A549 (cell line): Measurements from ENCODE around the gene RORC. TPM values are rescaled to one million over a fixed set of nuclear protein-coding genes. Genes with fewer than 3 reads are reported as not detected.
A peak's percentile ranks its signal among the peaks of the same experiment; 100 is the strongest.

Experiments
- ATAC-seq, 2 experiments: fragments of 200-7000 bp in 1 of 2; fragments of >200 bp in 1 of 2; cut with Nextera tagmentation in 1 of 2; cut with Tn5 transposase in 1 of 2; 3 replicates each; pipeline versions ENCODE4 v1.8.0 to v1.9.1; 2018 to 2020; ENCODE audit warnings: mild to moderate bottlenecking in 1 of 2, moderate library complexity in 1 of 2
- CTCF ChIA-PET: fragments of 300-600 bp; sonication (Branson Sonifier 250); formaldehyde crosslinking; extraction: SDS; loops from one replicate; lab custom pipeline; 2021; ENCODE audit warnings: antibody characterized with exemption, inconsistent platforms; lab: Yijun Ruan, JAX
- POLR2A ChIA-PET: fragments of 350-600 bp; formaldehyde crosslinking; extraction: SDS; loops from one replicate; lab custom pipeline; 2021; ENCODE audit warnings: antibody characterized with exemption, inconsistent platforms; lab: Yijun Ruan, JAX
- DNase-seq, 2 experiments: peaks; one replicate each; pipeline versions ENCODE4 v3.0.0 to v3.0.0-alpha.2; 2011 to 2016; ENCODE audit warnings: low read depth in 1 of 2, low spot score in 1 of 2
- FAIRE-seq: peaks from 2 replicates; lab custom pipeline; 2011; peaks lifted over from hg19 to GRCh38; lab: Jason Lieb, UNC
- H3K27ac ChIP-seq, 2 experiments: fragments of >200 bp; sonication (Bioruptor Twin); formaldehyde crosslinking; 3 replicates each; pipeline ENCODE4 v1.5.1; 2016 to 2017
- H3K4me1 ChIP-seq: fragments of >200 bp; sonication (Bioruptor Twin); formaldehyde crosslinking; 3 replicates; pipeline ENCODE4 v1.6.1; 2016
- H3K4me2 ChIP-seq: fragments of >200 bp; sonication (Bioruptor Twin); formaldehyde crosslinking; 3 replicates; pipeline ENCODE4 v1.6.1; 2016
- H3K4me3 ChIP-seq: fragments of >200 bp; sonication (Bioruptor Twin); formaldehyde crosslinking; 3 replicates; pipeline ENCODE4 v1.5.1; 2016
- H3K9me3 ChIP-seq: fragments of >200 bp; sonication (Bioruptor Twin); formaldehyde crosslinking; 3 replicates; pipeline ENCODE4 v1.6.1; 2016
- BCL3 ChIP-seq: fragments of >200 bp; sonication (Bioruptor Twin); formaldehyde crosslinking; IDR thresholded peaks from 3 replicates; pipeline ENCODE4 v1.6.1; 2016
- BHLHE40 ChIP-seq: IDR thresholded peaks from 2 replicates; pipeline ENCODE4 v1.6.1; 2012; ENCODE audit warnings: low read depth, low read length, inconsistent platforms
- CBX8 ChIP-seq: fragments of 200-600 bp; sonication (generic); IDR thresholded peaks from 2 replicates; pipeline ENCODE4 v1.6.1; 2016
- CEBPB ChIP-seq, 2 experiments: fragments of >200 bp in 1 of 2; sonication (Bioruptor Twin) in 1 of 2; formaldehyde crosslinking in 1 of 2; IDR thresholded peaks; 2 replicates each; pipeline ENCODE4 v1.6.1; 2012 to 2016
- CHD2 ChIP-seq: fragments of 150-350 bp; IDR thresholded peaks from 2 replicates; pipeline ENCODE4 v1.6.1; 2014; ENCODE audit warnings: low read length; ENCODE audit not compliant: partially characterized antibody
- CHD4 ChIP-seq: fragments of 200-600 bp; sonication (generic); IDR thresholded peaks from 2 replicates; pipeline ENCODE4 v1.6.1; 2016; ENCODE audit warnings: antibody characterized with exemption, mild to moderate bottlenecking, borderline replicate concordance
- E2F6 ChIP-seq: IDR thresholded peaks from 2 replicates; pipeline ENCODE4 v1.6.1; 2012; ENCODE audit warnings: low read depth, borderline replicate concordance
- EHF ChIP-seq: fragments of 250-450 bp; sonication (Bioruptor Pico); IDR thresholded peaks from 2 replicates; pipeline ENCODE4 v1.5.0; 2020; ENCODE audit warnings: mild to moderate bottlenecking
- EHMT2 ChIP-seq: fragments of 200-600 bp; sonication (generic); IDR thresholded peaks from 2 replicates; pipeline ENCODE4 v1.6.1; 2016; ENCODE audit warnings: antibody characterized with exemption, low read depth, mild to moderate bottlenecking, moderate library complexity
- ELK1 ChIP-seq: fragments of 150-350 bp; IDR thresholded peaks from 2 replicates; pipeline ENCODE4 v1.6.1; 2014; ENCODE audit warnings: low read depth, mild to moderate bottlenecking, low read length
- EP300 ChIP-seq, 2 experiments: fragments of >200 bp; sonication (Bioruptor Twin); formaldehyde crosslinking; IDR thresholded peaks; 2 replicates in 1 of 2; 3 replicates in 1 of 2; pipeline ENCODE4 v1.6.1; 2016 to 2017
- FOSL2 ChIP-seq, 2 experiments: fragments of 450-650 bp in 1 of 2; fragments of >200 bp in 1 of 2; sonication (Bioruptor Twin) in 1 of 2; formaldehyde crosslinking; IDR thresholded peaks; 2 replicates each; pipeline versions ENCODE4 v1.5.0 to v1.6.1; 2016 to 2020; ENCODE audit warnings: mild to moderate bottlenecking in 1 of 2, moderate library complexity in 1 of 2
- FOXS1 ChIP-seq: fragments of 250-450 bp; sonication (Bioruptor Pico); IDR thresholded peaks from 2 replicates; pipeline ENCODE4 v1.5.0; 2020; ENCODE audit warnings: mild to moderate bottlenecking, moderate library complexity
- GATA3 ChIP-seq: IDR thresholded peaks from 2 replicates; pipeline ENCODE4 v1.6.1; 2012; ENCODE audit warnings: borderline replicate concordance
- HDAC2 ChIP-seq: fragments of 200-600 bp; sonication (generic); IDR thresholded peaks from 2 replicates; pipeline ENCODE4 v1.6.1; 2016
- HES2 ChIP-seq: fragments of >200 bp; sonication (Bioruptor Twin); formaldehyde crosslinking; IDR thresholded peaks from 2 replicates; pipeline ENCODE4 v1.6.1; 2016
- HEYL ChIP-seq: fragments of 250-450 bp; sonication (Bioruptor Pico); IDR thresholded peaks from 2 replicates; pipeline ENCODE4 v1.8.0; 2021; ENCODE audit warnings: mild to moderate bottlenecking, moderate library complexity
- HOXB13 ChIP-seq: fragments of 250-450 bp; sonication (Bioruptor Pico); IDR thresholded peaks from 2 replicates; pipeline ENCODE4 v1.5.0; 2020; ENCODE audit warnings: low read depth, mild to moderate bottlenecking, moderate library complexity
- HOXB5 ChIP-seq: fragments of 250-450 bp; sonication (Bioruptor Pico); IDR thresholded peaks from 2 replicates; pipeline ENCODE4 v1.5.0; 2020; ENCODE audit warnings: mild to moderate bottlenecking, moderate library complexity
- JUN ChIP-seq, 2 experiments: fragments of >200 bp; sonication (Bioruptor Twin); formaldehyde crosslinking; IDR thresholded peaks; 2 replicates in 1 of 2; 3 replicates in 1 of 2; pipeline ENCODE4 v1.6.1; 2016 to 2017
- KDM1A ChIP-seq: fragments of 200-600 bp; sonication (generic); IDR thresholded peaks from 2 replicates; pipeline ENCODE4 v1.6.1; 2016; ENCODE audit warnings: low read depth, mild to moderate bottlenecking
- MAFK ChIP-seq: fragments of 450-650 bp; IDR thresholded peaks from 2 replicates; pipeline ENCODE4 v1.6.1; 2014; ENCODE audit not compliant: partially characterized antibody
- MAX ChIP-seq: IDR thresholded peaks from 2 replicates; pipeline ENCODE4 v1.6.1; 2012
- MAZ ChIP-seq: fragments of 150-350 bp; IDR thresholded peaks from 2 replicates; pipeline ENCODE4 v1.6.1; 2014; ENCODE audit warnings: antibody characterized with exemption, low read depth, low read length, borderline replicate concordance
- MYC ChIP-seq: IDR thresholded peaks from 2 replicates; pipeline ENCODE4 v1.6.1; 2012; ENCODE audit warnings: mild to moderate bottlenecking, inconsistent platforms, low read length, improper control_type of control experiment, borderline replicate concordance
- NPAS2 ChIP-seq: fragments of 250-450 bp; sonication (Bioruptor Pico); IDR thresholded peaks from 2 replicates; pipeline ENCODE4 v1.8.0; 2022; ENCODE audit warnings: mild to moderate bottlenecking, moderate library complexity, borderline replicate concordance
- PBX3 ChIP-seq: IDR thresholded peaks from 2 replicates; pipeline ENCODE4 v1.6.1; 2012
- PHF8 ChIP-seq: fragments of 200-600 bp; sonication (generic); IDR thresholded peaks from 2 replicates; pipeline ENCODE4 v1.6.1; 2016; ENCODE audit warnings: low read depth, mild to moderate bottlenecking, antibody characterized with exemption, moderate library complexity, borderline replicate concordance
- POLR2A ChIP-seq: IDR thresholded peaks from 2 replicates; pipeline ENCODE4 v1.6.1; 2012; ENCODE audit warnings: mild to moderate bottlenecking, low read length
- POLR2AphosphoS2 ChIP-seq: conservative IDR thresholded peaks from 2 replicates; pipeline ENCODE4 v1.6.1; 2012; ENCODE audit warnings: low read length, improper control_type of control experiment, inconsistent platforms
- RARB ChIP-seq: fragments of 250-450 bp; sonication (Bioruptor Pico); IDR thresholded peaks from 2 replicates; pipeline ENCODE4 v1.8.0; 2021; ENCODE audit warnings: mild to moderate bottlenecking, moderate library complexity
- RFX5 ChIP-seq: fragments of 450-650 bp; IDR thresholded peaks from 2 replicates; pipeline ENCODE4 v1.7.1; 2014; ENCODE audit warnings: antibody characterized with exemption, mild to moderate bottlenecking, moderate library complexity
- SMC3 ChIP-seq: fragments of >200 bp; sonication (Bioruptor Twin); formaldehyde crosslinking; IDR thresholded peaks from 3 replicates; pipeline ENCODE4 v1.6.1; 2018; ENCODE audit warnings: inconsistent platforms
- TP53 ChIP-seq: fragments of 250-450 bp; sonication (Bioruptor Pico); IDR thresholded peaks from 2 replicates; pipeline ENCODE4 v1.5.0; 2021; ENCODE audit warnings: mild to moderate bottlenecking, moderate library complexity
- WGBS: methylation state at CpG from one replicate; pipeline ENCODE4 v1.1.6; 2017; ENCODE audit errors: missing lambda C conversion rate; 5-methylcytosine and 5-hydroxymethylcytosine counted together
- polyA plus RNA-seq, 4 experiments: library from polyadenylated mRNA; depleted of rRNA in 3 of 4; stranded (reverse); fragments of >200 nt; fragmentation: RNase III in 1 of 4; extraction: RNeasy Plus Mini Kit Qiagen cat#74134 plus additional on column Dnase treatment in 1 of 4; gene quantifications; 2 replicates in 3 of 4; 3 replicates in 1 of 4; pipeline ENCODE4 v1.2.3, GENCODE V29; 2011 to 2017

Gene RORC
- polyA plus RNA-seq, 2 of the 4 experiments (the other 2 are of a cell fraction), result 0.06 to 0.25 TPM

- TF ChIP-seq TP53 (0 out of 2 replicates have a peak, but pooled peaks have one; percentile 3), MYC (no peak)
- TF ChIP-seq, all 56 proteins: peak for 5
Observed at GRCh38 chr1:151790940-151791651, 40.5 kb downstream of the RORC start (continued).

- ATAC-seq (peak; percentile 99), FAIRE-seq (peak; percentile 91), DNase-seq (peak; percentile 99 to 100)
- Histone ChIP-seq H3K4me1 (0 out of 3 replicates have a peak, but pooled peaks cover 4% of the 10 kb centered on the region), H3K9me3 (no peaks in the 10 kb centered on the region), H3K4me3 (peak within 1 kb of the TSS; percentile 90), H3K4me2 (peak within 1 kb of the TSS; percentile 95), H3K27ac (peak within 1 kb of the TSS; percentile 67 to 84)
- POLR2A ChIA-PET, result interaction anchor here (1.0 kb wide), 1 partner anchor 12 kb away, joined by 3 read pairs; no protein-coding TSS in a partner anchor
- CTCF ChIA-PET, result interaction anchor here (0.6 to 2.1 kb wide), 6 partner anchors 11 to 362 kb away, joined by 3 to 6 read pairs (median 4); partner anchors contain the start of gene MRPL9
- 2% methylated on average over 34 of the region's 58 CpGs for whole genome bisulfite sequencing
- TF ChIP-seq HOXB5 (CRISPR knock-in tag), result peak; percentile 82
- TF ChIP-seq CBX8, result no peak
- no peak for TF ChIP-seq POLR2AphosphoS2
- no peak for TF ChIP-seq BCL3
- peak; percentile 85; the same call in 1 of the 2 replicates for TF ChIP-seq HEYL (CRISPR knock-in tag)
- TF ChIP-seq HES2, result no peak
- TF ChIP-seq PBX3, result peak; percentile 100
- no peak for TF ChIP-seq EHMT2
- peak; percentile 92 for TF ChIP-seq FOXS1 (CRISPR knock-in tag)
- TF ChIP-seq CHD4, result no peak
- no peak for TF ChIP-seq EHF (CRISPR knock-in tag)
- no peak; the same call in none of the 2 replicates for TF ChIP-seq RFX5
- TF ChIP-seq EP300 (IDR thresholded peaks at IDR 0.05), result no peak
- no peak for TF ChIP-seq MAZ
- TF ChIP-seq GATA3, result no peak
- TF ChIP-seq FOSL2 (IDR thresholded peaks at IDR 0.05), result no peak
- TF ChIP-seq FOSL2 (CRISPR knock-in tag; IDR thresholded peaks at IDR 0.05), result no peak
- no peak for TF ChIP-seq CEBPB (IDR thresholded peaks at IDR 0.05)
- TF ChIP-seq MAFK, result no peak
- TF ChIP-seq KDM1A, result no peak
- TF ChIP-seq MAX, result peak; percentile 95
- TF ChIP-seq HDAC2, result no peak
- TF ChIP-seq PHF8, result peak; percentile 44
- TF ChIP-seq ELK1, result no peak
- TF ChIP-seq RARB, result no peak
- TF ChIP-seq SMC3, result 0 out of 3 replicates have a peak, but pooled peaks have one; percentile 25
- peak; percentile 97 for TF ChIP-seq E2F6
- TF ChIP-seq NPAS2 (CRISPR knock-in tag), result peak; percentile 73
- peak; percentile 8 for TF ChIP-seq CHD2
- peak; percentile 75 for TF ChIP-seq POLR2A
- no peak for TF ChIP-seq BHLHE40
- TF ChIP-seq JUN (IDR thresholded peaks at IDR 0.05), result 0 out of 5 replicates have a peak, but pooled peaks have one; percentile 19 to 23
- peak; percentile 90; the same call in 1 of the 2 replicates for TF ChIP-seq HOXB13 (CRISPR knock-in tag)
Observed at GRCh38 chr1:151790071-151790939, 41.3 kb downstream of the RORC start, which contains the start of gene TDRKH. TDRKH (minus strand) TSS chr1:151790500; CDS start chr1:151783022, 7,478 bp downstream.
